Measurements from ENCODE around the gene TMEM11.

DNA sequence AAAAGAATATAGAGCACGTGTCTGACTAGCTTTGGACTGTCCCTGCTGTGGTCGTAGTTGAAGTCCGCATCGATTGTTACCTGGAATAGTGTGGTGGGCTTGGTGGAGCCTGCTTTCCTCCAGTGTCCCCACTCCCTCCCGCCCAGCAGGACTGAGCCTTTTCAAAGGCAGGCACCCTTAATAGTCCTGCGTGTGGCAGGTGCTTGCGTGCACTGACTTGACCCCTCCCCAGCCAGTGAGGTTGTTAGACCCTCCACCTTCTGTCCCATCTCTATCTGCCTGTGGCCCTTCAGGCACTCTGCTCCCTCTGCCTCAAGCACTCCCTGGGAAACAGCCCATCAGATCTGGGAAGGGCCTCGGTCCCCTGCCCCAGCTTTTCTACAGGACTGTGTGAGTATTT lies 36.6 kb downstream of the TMEM11 start:
- TF ChIP-seq CTCF (optimal IDR thresholded peaks at IDR 0.05 in 1 of 3, IDR thresholded peaks at IDR 0.05 in 1 of 3, conservative IDR thresholded peaks at IDR 0.05 in 1 of 3; ENCODE audit: extremely low read depth in 1 of 3, insufficient read depth in 2 of 3, low read length in 3 of 3) (no peak), EZH2 (IDR thresholded peaks at IDR 0.05; ENCODE audit: low read length) (no peak)

Data from keratinocyte (primary cell).